Measurements from ENCODE around the gene TRIL.

- no peak for TF ChIP-seq POLR2A (IDR thresholded peaks at IDR 0.05)
- TF ChIP-seq, protein P1, sequence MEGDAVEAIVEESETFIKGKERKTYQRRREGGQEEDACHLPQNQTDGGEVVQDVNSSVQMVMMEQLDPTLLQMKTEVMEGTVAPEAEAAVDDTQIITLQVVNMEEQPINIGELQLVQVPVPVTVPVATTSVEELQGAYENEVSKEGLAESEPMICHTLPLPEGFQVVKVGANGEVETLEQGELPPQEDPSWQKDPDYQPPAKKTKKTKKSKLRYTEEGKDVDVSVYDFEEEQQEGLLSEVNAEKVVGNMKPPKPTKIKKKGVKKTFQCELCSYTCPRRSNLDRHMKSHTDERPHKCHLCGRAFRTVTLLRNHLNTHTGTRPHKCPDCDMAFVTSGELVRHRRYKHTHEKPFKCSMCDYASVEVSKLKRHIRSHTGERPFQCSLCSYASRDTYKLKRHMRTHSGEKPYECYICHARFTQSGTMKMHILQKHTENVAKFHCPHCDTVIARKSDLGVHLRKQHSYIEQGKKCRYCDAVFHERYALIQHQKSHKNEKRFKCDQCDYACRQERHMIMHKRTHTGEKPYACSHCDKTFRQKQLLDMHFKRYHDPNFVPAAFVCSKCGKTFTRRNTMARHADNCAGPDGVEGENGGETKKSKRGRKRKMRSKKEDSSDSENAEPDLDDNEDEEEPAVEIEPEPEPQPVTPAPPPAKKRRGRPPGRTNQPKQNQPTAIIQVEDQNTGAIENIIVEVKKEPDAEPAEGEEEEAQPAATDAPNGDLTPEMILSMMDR (IDR thresholded peaks at IDR 0.05) = no peak
Measured at GRCh38 chr7:28996836-28997235, 38.7 kb upstream of the TRIL start.

Data from esophagus squamous epithelium (tissue), 4 donors.